Smooth muscle cell of the brain vasculature (primary cell): ENCODE data around the gene CEMIP2.

Experiments
- DNase-seq: peaks from one replicate; pipeline ENCODE4 v3.0.0-alpha.2; 2012; ENCODE audit warnings: low read depth, low spot score

The CEMIP2 gene

GRCh38 chr9:71647094-71647591, 121.2 kb downstream of the CEMIP2 start:
- peak; percentile 18 for DNase-seq

- no peak for DNase-seq
Observed at GRCh38 chr9:71646131-71646530, 122.2 kb downstream of the CEMIP2 start.

GRCh38 chr9:71644819-71645362, 123.4 kb downstream of the CEMIP2 start:
- DNase-seq: no peak

GRCh38 chr9:71643330-71643729, 125.0 kb downstream of the CEMIP2 start:
- DNase-seq: no peak

- DNase-seq: no peak
Observed at GRCh38 chr9:71642056-71642455, 126.3 kb downstream of the CEMIP2 start.

GRCh38 chr9:71638627-71639026, 129.7 kb downstream of the CEMIP2 start:
- DNase-seq: no peak

GRCh38 chr9:71637926-71638325, 130.4 kb downstream of the CEMIP2 start:
- no peak for DNase-seq

- DNase-seq: no peak
Observed at GRCh38 chr9:71637375-71637774, 130.9 kb downstream of the CEMIP2 start.

- no peak for DNase-seq
Observed at GRCh38 chr9:71636143-71636839, 132.0 kb downstream of the CEMIP2 start.

- no peak for DNase-seq
Observed at GRCh38 chr9:71634752-71635151, 133.6 kb downstream of the CEMIP2 start.
